IMR-90 (cell line): ENCODE data around the gene TUBB2B. TPM values are rescaled to one million over a fixed set of nuclear protein-coding genes. Genes with fewer than 3 reads are reported as not detected.

Experiments
- ATAC-seq: fragments of 200-7000 bp; cut with Tn5 transposase; 2 replicates; pipeline ENCODE4 v1.9.1; 2020; ENCODE audit warnings: low read depth, mild to moderate bottlenecking, moderate library complexity
- BruUV-seq: library from RNA; stranded (reverse); fragments of 400-500 nt; replicated peaks from 2 replicates; lab custom pipeline; 2021; lab: Mats Ljungman, UMichigan
- CTCF ChIA-PET: fragments of 300-600 bp; formaldehyde crosslinking; extraction: SDS; loops from one replicate; lab custom pipeline; 2021; ENCODE audit warnings: antibody characterized with exemption; lab: Yijun Ruan, JAX
- POLR2A ChIA-PET: fragments of 300-600 bp; sonication (Branson Sonifier 250); formaldehyde crosslinking; loops from one replicate; lab custom pipeline; 2022; ENCODE audit warnings: antibody characterized with exemption; ENCODE audit not compliant: unreplicated experiment; lab: Charles Lee
- DNase-seq: peaks from one replicate; pipeline ENCODE4 v3.0.0; 2013
- H2AFZ ChIP-seq: replicated peaks from 2 replicates; pipeline ENCODE3; 2013; ENCODE audit warnings: low read length, mild to moderate bottlenecking; ENCODE audit not compliant: poor library complexity
- H2AK5ac ChIP-seq: 2 replicates; pipeline ENCODE4 v1.6.1; 2013; ENCODE audit warnings: low read depth, low read length, inconsistent platforms
- H2AK9ac ChIP-seq: replicated peaks from 2 replicates; pipeline ENCODE3; 2013; ENCODE audit warnings: mild to moderate bottlenecking, low read depth, low read length, moderate library complexity; ENCODE audit not compliant: poor library complexity
- H2BK120ac ChIP-seq: 2 replicates; pipeline ENCODE4 v1.6.1; 2013; ENCODE audit warnings: low read depth, low read length, inconsistent platforms
- H2BK15ac ChIP-seq: 3 replicates; pipeline ENCODE4 v1.6.1; 2013; ENCODE audit warnings: low read depth, low read length, inconsistent platforms
- H2BK20ac ChIP-seq: 2 replicates; pipeline ENCODE4 v1.6.1; 2013; ENCODE audit warnings: low read depth, mild to moderate bottlenecking, inconsistent platforms, low read length, moderate library complexity
- H2BK5ac ChIP-seq: 2 replicates; pipeline ENCODE4 v1.6.1; 2013; ENCODE audit warnings: mild to moderate bottlenecking, low read depth, low read length, inconsistent platforms; ENCODE audit not compliant: poor library complexity, severe bottlenecking
- H3K14ac ChIP-seq: replicated peaks from 2 replicates; pipeline ENCODE4 v1.6.1; 2013; ENCODE audit warnings: low read depth, low read length, inconsistent platforms
- H3K18ac ChIP-seq: 2 replicates; pipeline ENCODE4 v1.6.1; 2013; ENCODE audit warnings: low read depth, low read length, control low read depth
- H3K23ac ChIP-seq: 2 replicates; pipeline ENCODE4 v1.6.1; 2013; ENCODE audit warnings: low read depth, low read length, inconsistent platforms
- H3K27ac ChIP-seq: 2 replicates; pipeline ENCODE4 v1.5.1; 2013; ENCODE audit warnings: mild to moderate bottlenecking, control low read depth, low read length; ENCODE audit not compliant: insufficient read depth
- H3K27me3 ChIP-seq: 2 replicates; pipeline ENCODE4 v1.6.1; 2013; ENCODE audit warnings: low read length; ENCODE audit not compliant: control insufficient read depth, insufficient read depth
- H3K36me3 ChIP-seq: 2 replicates; pipeline ENCODE4 v1.6.1; 2013; ENCODE audit warnings: low read length, mixed read lengths; ENCODE audit not compliant: control insufficient read depth, insufficient read depth
- H3K4ac ChIP-seq: 2 replicates; pipeline ENCODE4 v1.6.1; 2013; ENCODE audit warnings: low read depth, low read length, inconsistent platforms
- H3K4me1 ChIP-seq: 2 replicates; pipeline ENCODE4 v1.6.1; 2013; ENCODE audit warnings: low read length, mixed read lengths; ENCODE audit not compliant: control insufficient read depth, insufficient read depth
- H3K4me2 ChIP-seq: 2 replicates; pipeline ENCODE4 v1.6.1; 2013; ENCODE audit warnings: low read depth, mild to moderate bottlenecking, control low read depth, low read length, moderate library complexity
- H3K4me3 ChIP-seq: 2 replicates; pipeline ENCODE4 v1.5.1; 2013; ENCODE audit warnings: low read depth, mild to moderate bottlenecking, control low read depth, low read length, moderate library complexity; ENCODE audit not compliant: insufficient read depth
- H3K56ac ChIP-seq: 2 replicates; pipeline ENCODE4 v1.6.1; 2013; ENCODE audit warnings: low read length, inconsistent platforms; ENCODE audit not compliant: insufficient read depth; ENCODE audit errors: extremely low read depth
- H3K79me1 ChIP-seq, 2 experiments: 2 replicates each; pipeline ENCODE4 v1.6.1; 2013; ENCODE audit warnings: low read length in 2 of 2, inconsistent platforms in 1 of 2, low read depth in 1 of 2
- H3K9ac ChIP-seq: 2 replicates; pipeline ENCODE4 v1.6.1; 2013; ENCODE audit warnings: low read depth, low read length, control low read depth
- H3K9me1 ChIP-seq: 2 replicates; pipeline ENCODE4 v1.6.1; 2013; ENCODE audit warnings: low read length, inconsistent platforms; ENCODE audit not compliant: insufficient read depth
- H3K9me3 ChIP-seq: 2 replicates; pipeline ENCODE4 v1.6.1; 2013; ENCODE audit warnings: low read length; ENCODE audit not compliant: control insufficient read depth, insufficient read depth
- H4K20me1 ChIP-seq: 2 replicates; pipeline ENCODE4 v1.6.1; 2013; ENCODE audit warnings: low read length, inconsistent platforms; ENCODE audit not compliant: insufficient read depth
- H4K5ac ChIP-seq: 2 replicates; pipeline ENCODE4 v1.6.1; 2013; ENCODE audit warnings: mild to moderate bottlenecking, low read depth, low read length, control low read depth
- H4K8ac ChIP-seq, 2 experiments: 2 replicates each; pipeline ENCODE4 v1.6.1; 2013; ENCODE audit warnings: low read depth in 2 of 2, low read length in 2 of 2, control low read depth in 1 of 2, inconsistent platforms in 1 of 2
- H4K91ac ChIP-seq: 2 replicates; pipeline ENCODE4 v1.6.1; 2013; ENCODE audit warnings: low read depth, low read length, inconsistent platforms; ENCODE audit not compliant: insufficient read depth
- BHLHE40 ChIP-seq: fragments of 150-350 bp; IDR thresholded peaks from 2 replicates; pipeline ENCODE4 v1.6.1; 2016; ENCODE audit warnings: mild to moderate bottlenecking, low read depth, low read length
- MXI1 ChIP-seq: IDR thresholded peaks from 2 replicates; pipeline ENCODE4 v1.6.1; 2012; ENCODE audit warnings: low read depth, mild to moderate bottlenecking, low read length, moderate library complexity, borderline replicate concordance
- SMC3 ChIP-seq: fragments of 150-350 bp; IDR thresholded peaks from 2 replicates; pipeline ENCODE4 v1.6.1; 2016; ENCODE audit warnings: low read depth, mild to moderate bottlenecking, antibody characterized with exemption, low read length, moderate library complexity
- WGBS, 2 experiments: methylation state at CpG; one replicate each; pipeline versions ENCODE4 v1.1.5 to v1.1.7; 2013; ENCODE audit warnings: missing lambda C conversion rate in 2 of 2; ENCODE audit not compliant: insufficient read length in 1 of 2; ENCODE audit errors: extremely low coverage in 2 of 2; 5-methylcytosine and 5-hydroxymethylcytosine counted together
- dilution Hi-C: fragments of 300-500 bp; cut with HindIII; formaldehyde crosslinking; loops from one replicate; pipeline ENCODE4 v1.14.3; 2018; ENCODE audit warnings: low sequenced_read_pairs; ENCODE audit not compliant: unreplicated experiment
- in situ Hi-C: fragments of 300-500 bp; cut with MboI; formaldehyde crosslinking; loops from 3 replicates; pipeline ENCODE4 v1.14.3; 2019; ENCODE audit warnings: low sequenced_read_pairs, inconsistent platforms, mixed read lengths
- intact Hi-C: fragments of 100-400 bp; cut with micrococcal nuclease; formaldehyde crosslinking; loops from 2 replicates; pipeline ENCODE4 v1.10.0; 2022
- polyA plus RNA-seq, 3 experiments: library from polyadenylated mRNA; depleted of rRNA; stranded (reverse); fragments of >200 nt; gene quantifications; 2 replicates each; pipeline ENCODE4 v1.2.3, GENCODE V29; 2012; ENCODE audit warnings: low replicate concordance in 1 of 3
- total RNA-seq: library from RNA; depleted of rRNA; stranded (reverse); fragments of >200 nt; gene quantifications from 2 replicates; pipeline ENCODE4 v1.2.3, GENCODE V29; 2012

The TUBB2B gene
- total and polyA plus RNA-seq, 2 of the 4 experiments (the other 2 are of a cell fraction) = 13.6 to 21.1 TPM

- POLR2A ChIA-PET = no interaction called here
- ATAC-seq = peak; percentile 33
- 6% methylated on average over 34 of the region's 54 CpGs; no CpG with 5 or more reads in 1 of the 2 experiments for WGBS, 2 experiments
Measured at GRCh38 chr6:3226481-3227362, 731 bp downstream of the TUBB2B start.

More at GRCh38 chr6:3226481-3227362, 731 bp downstream of the TUBB2B start:
- no peak overlapping the region for H4K8ac ChIP-seq
- peaks cover 7% of the 10 kb centered on the region; the same call in 1 of the 2 replicates for H3K9me1 ChIP-seq
- H4K20me1 ChIP-seq = peaks cover 9% of the 10 kb centered on the region; the same call in 1 of the 2 replicates
- H3K4me2 ChIP-seq = peak overlapping the region; percentile 79
- peak overlapping the region; percentile 21 for H3K9ac ChIP-seq
- peak overlapping the region; percentile 42 for H3K4me3 ChIP-seq
- no peak overlapping the region for H2BK5ac ChIP-seq
- 0 out of 2 replicates have a peak overlapping the region, but pooled peaks have one; percentile 19 for H3K4ac ChIP-seq
- no peak overlapping the region for H3K23ac ChIP-seq
- no peak overlapping the region for H4K5ac ChIP-seq
- no peak overlapping the region for H3K18ac ChIP-seq
- H3K36me3 ChIP-seq = no peaks in the 10 kb centered on the region
- H3K14ac ChIP-seq = no peak overlapping the region
- no TSS peak for BruUV-seq
- intact Hi-C loops = no loop called here
- no peak overlapping the region for H2BK20ac ChIP-seq
- H3K79me1 ChIP-seq = peaks cover 0 to 4% of the 10 kb centered on the region in 2 experiments; a peak in 1 of 4 replicates
- in situ Hi-C loops = no loop called here
- H2AFZ ChIP-seq = peak overlapping the region; percentile 77
- no peak for DNase-seq
- peaks cover 42% of the 10 kb centered on the region for H3K27me3 ChIP-seq
- H3K9me3 ChIP-seq = peaks cover 2% of the 10 kb centered on the region; the same call in 1 of the 2 replicates
- CTCF ChIA-PET = no interaction called here
- TF ChIP-seq MXI1 = peak; percentile 56; the same call in 1 of the 2 replicates
- TF ChIP-seq BHLHE40 = no peak
- TF ChIP-seq SMC3 = no peak
- no peak overlapping the region for H3K27ac ChIP-seq
- peak overlapping the region; percentile 39; the same call in 1 of the 2 replicates for H2AK5ac ChIP-seq
- peak overlapping the region; percentile 83 for H2AK9ac ChIP-seq
- H3K4me1 ChIP-seq = no peaks in the 10 kb centered on the region; the same call in 1 of the 2 replicates
- dilution Hi-C loops = no loop called here
- H2BK15ac ChIP-seq = no peak overlapping the region
- no peak overlapping the region for H3K56ac ChIP-seq
- no peak overlapping the region for H2BK120ac ChIP-seq
- no peak overlapping the region for H4K91ac ChIP-seq
